Right lobe of liver (tissue), 6 donors: Measurements from ENCODE around the gene GLA. TPM values are rescaled to one million over a fixed set of nuclear protein-coding genes. Genes with fewer than 3 reads are reported as not detected.

ENCODE experiments used
- ATAC-seq, 4 donors: fragments of 200-7000 bp; cut with Tn5 transposase; one replicate each; pipeline ENCODE4 v1.9.1; 2020; ENCODE audit warnings: mild to moderate bottlenecking in 4 of 4, moderate library complexity in 4 of 4
- DNase-seq, 3 donors: peaks; one replicate each; pipeline ENCODE4 v3.0.0-alpha.2; 2020
- H3K27ac ChIP-seq, 3 donors: fragments of 200-600 bp; one replicate each; pipeline ENCODE4 v1.8.0; 2022
- H3K27me3 ChIP-seq, 2 donors: fragments of 200-600 bp; one replicate each; pipeline ENCODE4 v1.8.0; 2022
- H3K36me3 ChIP-seq, 4 donors: fragments of 200-600 bp; sonication (generic) in 1 of 4; one replicate each; pipeline versions ENCODE4 v1.5.1 to v1.8.0; 2017 to 2022; ENCODE audit warnings: control low read depth in 1 of 4
- H3K4me1 ChIP-seq, 4 donors: fragments of 200-600 bp; sonication (generic) in 1 of 4; one replicate each; pipeline versions ENCODE4 v1.5.1 to v1.8.0; 2017 to 2022; ENCODE audit warnings: control low read depth in 1 of 4
- H3K4me3 ChIP-seq, 3 donors: fragments of 200-600 bp; one replicate each; pipeline ENCODE4 v1.8.0; 2022
- H3K9me3 ChIP-seq, 4 donors: fragments of 200-600 bp; sonication (generic) in 1 of 4; one replicate each; pipeline versions ENCODE4 v1.5.1 to v1.8.0; 2017 to 2022; ENCODE audit warnings: control low read depth in 1 of 4
- POLR2A ChIP-seq: fragments of 450-650 bp; IDR thresholded peaks from one replicate; pipeline ENCODE4 v1.6.1; 2017; ENCODE audit warnings: antibody characterized with exemption, mild to moderate bottlenecking
- WGBS: methylation state at CpG from one replicate; pipeline ENCODE4 v1.1.6; 2018; ENCODE audit warnings: low coverage, low lambda C conversion rate; ENCODE audit not compliant: insufficient coverage; ENCODE audit errors: missing lambda C conversion rate; 5-methylcytosine and 5-hydroxymethylcytosine counted together
- intact Hi-C, 2 donors: fragments of 100-400 bp; cut with DNase I; formaldehyde crosslinking; loops; one replicate each; pipeline versions ENCODE4 v1.11.2 to v1.14.1; 2022
- total RNA-seq, 6 experiments: library from RNA; depleted of rRNA in 2 of 6; stranded (reverse); fragments of >200 nt in 2 of 6; fragmentation: NEBNext Ultra II Directional in 3 of 6; extraction: Animal tissue kit (Norgen Biotek cat#: 25700) in 3 of 6; gene quantifications; one replicate each; pipeline versions ENCODE4 v1.1.0 to v1.2.4, GENCODE V29; 2016 to 2023
- TF ChIP-seq, protein P1 (sequence below), 4 donors: fragments of 200-600 bp in 3 of 4; fragments of 450-650 bp in 1 of 4; IDR thresholded peaks; one replicate each; pipeline versions ENCODE4 v1.5.1 to v1.8.0; 2016 to 2022; ENCODE audit warnings: antibody characterized with exemption in 4 of 4, mild to moderate bottlenecking in 2 of 4
- donor health status: DM: no; HTN: yes; CAD: no.
- donor health status: DM: no; HTN: no; CAD: no.
- donor health status: DM: no; HTN: no; CAD: no.
- donor health status: DM: no; HTN: yes; CAD: no.
- donor health status: DM: no; HTN: yes; CAD: no.

Gene GLA
- total RNA-seq, 6 experiments from 2014 or later, result 8.1 to 19.0 (median 15.0) TPM

DNA sequence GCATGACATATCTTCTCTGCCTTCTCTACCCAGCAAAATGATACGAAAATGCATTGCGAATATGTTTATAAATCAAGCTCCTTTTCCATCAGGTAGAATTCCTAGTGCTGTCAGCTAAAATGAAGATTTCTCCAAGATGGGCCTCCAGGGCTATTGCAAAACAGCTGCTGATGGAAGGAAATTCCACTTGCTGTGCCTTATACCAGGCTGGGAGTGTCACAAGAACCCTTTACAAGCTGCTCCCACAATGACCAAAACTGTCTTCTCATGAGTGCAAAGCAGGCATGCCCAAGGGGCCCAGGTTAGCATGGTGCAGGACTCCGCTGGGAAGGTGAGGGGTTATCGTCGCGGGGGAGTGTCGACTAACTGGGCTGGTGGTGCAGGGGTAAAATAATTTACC is 9.0 kb upstream of the GLA start:
- 73% methylated on average over 7 of the region's 7 CpGs for WGBS
- H3K9me3 ChIP-seq, result no peaks in the 10 kb centered on the region
- ATAC-seq, result no peak
- no peak for DNase-seq
- TF ChIP-seq, protein P1, sequence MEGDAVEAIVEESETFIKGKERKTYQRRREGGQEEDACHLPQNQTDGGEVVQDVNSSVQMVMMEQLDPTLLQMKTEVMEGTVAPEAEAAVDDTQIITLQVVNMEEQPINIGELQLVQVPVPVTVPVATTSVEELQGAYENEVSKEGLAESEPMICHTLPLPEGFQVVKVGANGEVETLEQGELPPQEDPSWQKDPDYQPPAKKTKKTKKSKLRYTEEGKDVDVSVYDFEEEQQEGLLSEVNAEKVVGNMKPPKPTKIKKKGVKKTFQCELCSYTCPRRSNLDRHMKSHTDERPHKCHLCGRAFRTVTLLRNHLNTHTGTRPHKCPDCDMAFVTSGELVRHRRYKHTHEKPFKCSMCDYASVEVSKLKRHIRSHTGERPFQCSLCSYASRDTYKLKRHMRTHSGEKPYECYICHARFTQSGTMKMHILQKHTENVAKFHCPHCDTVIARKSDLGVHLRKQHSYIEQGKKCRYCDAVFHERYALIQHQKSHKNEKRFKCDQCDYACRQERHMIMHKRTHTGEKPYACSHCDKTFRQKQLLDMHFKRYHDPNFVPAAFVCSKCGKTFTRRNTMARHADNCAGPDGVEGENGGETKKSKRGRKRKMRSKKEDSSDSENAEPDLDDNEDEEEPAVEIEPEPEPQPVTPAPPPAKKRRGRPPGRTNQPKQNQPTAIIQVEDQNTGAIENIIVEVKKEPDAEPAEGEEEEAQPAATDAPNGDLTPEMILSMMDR (IDR thresholded peaks at IDR 0.05), result no peak
- TF ChIP-seq POLR2A, result no peak
- no peaks in the 10 kb centered on the region for H3K4me1 ChIP-seq
- H3K27me3 ChIP-seq, result no peaks in the 10 kb centered on the region
- intact Hi-C loops, result no loop called here
- H3K36me3 ChIP-seq, result peaks cover 0 to 10% (median 3%) of the 10 kb centered on the region in 4 donors
- no peak overlapping the region for H3K4me3 ChIP-seq
- H3K27ac ChIP-seq, result no peak overlapping the region

DNA sequence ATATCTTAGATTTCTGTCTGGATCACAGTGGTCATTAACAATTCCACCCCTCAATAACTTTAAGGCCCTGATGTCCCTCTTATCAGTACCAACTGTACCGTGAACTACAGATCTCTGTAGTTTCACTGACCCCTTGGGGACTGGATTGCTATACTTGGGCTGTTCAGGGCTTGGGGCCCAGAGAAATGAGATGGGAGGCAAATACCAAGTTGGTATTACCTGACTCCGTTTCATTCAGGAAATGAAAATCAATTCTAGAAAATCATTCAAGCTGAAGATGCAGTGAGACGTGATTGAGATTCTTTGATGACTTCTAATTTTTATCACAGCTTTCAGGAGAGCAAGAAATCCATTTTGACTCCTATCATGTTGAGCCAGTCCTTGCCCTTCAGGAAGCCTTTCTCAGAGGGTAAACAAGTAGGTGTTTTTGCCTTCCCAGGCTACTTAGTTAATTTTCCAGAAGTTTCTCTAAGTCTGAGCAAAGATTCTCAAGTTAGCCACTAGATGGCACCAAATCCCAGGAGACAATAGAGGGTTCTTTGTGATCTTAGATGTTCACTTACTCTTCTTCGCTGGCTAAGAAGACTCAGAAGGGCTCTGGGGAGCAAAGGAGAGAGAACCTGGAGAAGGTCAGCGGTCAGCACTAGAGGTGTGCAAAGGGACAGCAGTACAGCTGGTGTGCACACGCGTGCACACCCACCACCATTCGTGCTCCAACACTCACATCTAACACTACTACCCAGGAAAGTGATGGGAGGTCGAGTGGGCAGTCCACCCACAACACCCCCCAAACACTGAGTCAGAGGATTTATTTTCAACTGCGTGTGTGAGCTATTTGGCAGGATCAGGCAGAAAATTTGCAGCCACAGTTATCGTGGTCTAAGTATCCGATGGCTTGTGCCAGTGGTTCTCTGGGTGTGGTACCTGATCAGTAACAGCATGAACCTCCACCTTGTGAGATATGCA is 7.7 kb upstream of the GLA start:
- H3K4me1 ChIP-seq, result peaks cover 0 to 4% (median 0%) of the 10 kb centered on the region in 4 donors
- WGBS, result 31% methylated on average over 8 of the region's 12 CpGs
- intact Hi-C loops, result no loop called here
- TF ChIP-seq, protein P1 (IDR thresholded peaks at IDR 0.05), result peak; percentile 67 to 85 (median 82)
- TF ChIP-seq POLR2A, result no peak
- no peak for DNase-seq
- H3K27me3 ChIP-seq, result no peaks in the 10 kb centered on the region
- H3K27ac ChIP-seq, result peak overlapping the region; percentile 61 to 67 (median 64)
- no peak overlapping the region for H3K4me3 ChIP-seq
- H3K36me3 ChIP-seq, result peaks cover 0 to 10% (median 3%) of the 10 kb centered on the region in 4 donors
- ATAC-seq, result peak; percentile 56 to 79 (median 63)
- no peaks in the 10 kb centered on the region for H3K9me3 ChIP-seq

DNA sequence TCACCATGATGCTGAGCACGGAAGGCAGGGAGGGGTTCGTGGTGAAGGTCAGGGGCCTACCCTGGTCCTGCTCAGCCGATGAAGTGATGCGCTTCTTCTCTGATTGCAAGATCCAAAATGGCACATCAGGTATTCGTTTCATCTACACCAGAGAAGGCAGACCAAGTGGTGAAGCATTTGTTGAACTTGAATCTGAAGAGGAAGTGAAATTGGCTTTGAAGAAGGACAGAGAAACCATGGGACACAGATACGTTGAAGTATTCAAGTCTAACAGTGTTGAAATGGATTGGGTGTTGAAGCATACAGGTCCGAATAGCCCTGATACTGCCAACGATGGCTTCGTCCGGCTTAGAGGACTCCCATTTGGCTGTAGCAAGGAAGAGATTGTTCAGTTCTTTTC is 4.3 kb upstream of the GLA start:
- Histone ChIP-seq H3K36me3 (peaks cover 0 to 10% (median 3%) of the 10 kb centered on the region in 4 donors), H3K4me1 (peaks cover 0 to 9% (median 0%) of the 10 kb centered on the region in 4 donors), H3K27ac (no peak overlapping the region), H3K9me3 (no peaks in the 10 kb centered on the region), H3K27me3 (no peaks in the 10 kb centered on the region), H3K4me3 (no peak overlapping the region)
- ATAC-seq (no peak), DNase-seq (no peak)
- 71% methylated on average over 10 of the region's 10 CpGs for WGBS
- TF ChIP-seq, protein P1 (IDR thresholded peaks at IDR 0.05), result no peak
- no peak for TF ChIP-seq POLR2A
- intact Hi-C loops, result no loop called here

DNA sequence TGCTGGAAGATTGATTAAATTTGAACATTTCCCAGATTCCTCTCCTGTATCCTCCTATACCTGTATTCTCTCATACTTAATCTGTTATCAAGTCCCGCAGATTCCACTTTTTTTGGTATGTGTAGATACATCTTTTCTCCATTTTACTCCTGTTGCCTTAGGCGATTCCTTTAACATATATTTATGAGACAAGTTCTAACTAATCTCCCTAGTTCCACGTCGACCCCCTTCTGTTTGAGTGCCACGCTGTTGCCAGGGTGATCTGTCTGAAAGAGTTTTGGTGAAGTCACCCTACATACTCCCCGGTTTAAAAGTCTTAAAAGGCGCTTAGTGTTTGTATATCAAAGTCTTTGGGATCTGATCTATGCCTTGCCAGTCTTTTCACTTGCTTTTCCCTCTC is 2.7 kb upstream of the GLA start:
- H3K27me3 ChIP-seq, result no peaks in the 10 kb centered on the region
- H3K4me3 ChIP-seq, result no peak overlapping the region

More for the DNA sequence above, 2.7 kb upstream of the GLA start:
- ATAC-seq (no peak), DNase-seq (no peak)
- WGBS, result 45% methylated on average over 7 of the region's 7 CpGs
- peaks cover 0 to 10% (median 3%) of the 10 kb centered on the region in 4 donors for H3K36me3 ChIP-seq
- intact Hi-C loops, result no loop called here
- no peak for TF ChIP-seq POLR2A
- TF ChIP-seq, protein P1 (IDR thresholded peaks at IDR 0.05), result no peak
- no peaks in the 10 kb centered on the region for H3K9me3 ChIP-seq
- H3K27ac ChIP-seq, result no peak overlapping the region
- H3K4me1 ChIP-seq, result peaks cover 0 to 9% (median 0%) of the 10 kb centered on the region in 4 donors
